DMS114 treated with DMSO at 0.1 percent for 48 hours (cell line): ENCODE measurements around the gene COG6.
A peak's percentile ranks its signal among the peaks of the same experiment; 100 is the strongest.

ENCODE experiments used
- DNase-seq: peaks from one replicate; lab custom pipeline; 2025; ENCODE audit not compliant: unreplicated experiment; lab: John Stamatoyannopoulos, UW

COG6 gene

GRCh38 chr13:39655569-39656324 lies at the start of gene COG6:
TSS of gene COG6 (plus strand) at chr13:39655662. CDS start at chr13:39655727, 65 bp downstream.
- peak; percentile 59 for DNase-seq

- no peak for DNase-seq
Measured at GRCh38 chr13:39605677-39606320, 49.7 kb upstream of the COG6 start.

- DNase-seq = no peak
Measured at GRCh38 chr13:39607876-39608275, 47.6 kb upstream of the COG6 start.

- peak; percentile 27 for DNase-seq
Measured at GRCh38 chr13:39612023-39612637, 43.3 kb upstream of the COG6 start.

- peak; percentile 22 for DNase-seq
Measured at GRCh38 chr13:39616087-39616694, 39.3 kb upstream of the COG6 start.

GRCh38 chr13:39618561-39618960 lies 36.9 kb upstream of the COG6 start:
- no peak for DNase-seq

- no peak for DNase-seq
Measured at GRCh38 chr13:39623466-39623865, 32.0 kb upstream of the COG6 start.

GRCh38 chr13:39631307-39631706 lies 24.2 kb upstream of the COG6 start:
- DNase-seq = no peak

GRCh38 chr13:39632994-39633393 lies 22.5 kb upstream of the COG6 start:
- no peak for DNase-seq

- DNase-seq = no peak
Measured at GRCh38 chr13:39635564-39635963, 19.9 kb upstream of the COG6 start.

GRCh38 chr13:39637890-39638289 lies 17.6 kb upstream of the COG6 start:
- no peak for DNase-seq

GRCh38 chr13:39641645-39642044 lies 13.8 kb upstream of the COG6 start:
- no peak for DNase-seq

- no peak for DNase-seq
Measured at GRCh38 chr13:39646122-39646521, 9.3 kb upstream of the COG6 start.

- DNase-seq = no peak
Measured at GRCh38 chr13:39655041-39655568, 357 bp upstream of the COG6 start.

- no peak for DNase-seq
Measured at GRCh38 chr13:39656325-39656677, 839 bp downstream of the COG6 start.

GRCh38 chr13:39663508-39663907 lies 8.0 kb downstream of the COG6 start:
- no peak for DNase-seq

- no peak for DNase-seq
Measured at GRCh38 chr13:39663958-39664357, 8.5 kb downstream of the COG6 start.

- no peak for DNase-seq
Measured at GRCh38 chr13:39665763-39666162, 10.3 kb downstream of the COG6 start.

GRCh38 chr13:39670445-39670844 lies 15.0 kb downstream of the COG6 start:
- DNase-seq = no peak

- DNase-seq = no peak
Measured at GRCh38 chr13:39672378-39673132, 17.1 kb downstream of the COG6 start.

GRCh38 chr13:39675904-39676303 lies 20.4 kb downstream of the COG6 start:
- DNase-seq = no peak
